Spleen (tissue), 11 donors: ENCODE data around the gene STK38. TPM values are rescaled to one million over a fixed set of nuclear protein-coding genes. Genes with fewer than 3 reads are reported as not detected.

Experiments used
- polyA plus RNA-seq, 3 donors: library from polyadenylated mRNA; stranded (reverse); fragments of 200-250 nt; gene quantifications; one replicate each; pipeline ENCODE4 v1.2.1, GENCODE V29; 2013
- small RNA-seq, 4 donors: library from RNA; depleted of rRNA; stranded (forward); fragments of <200 nt; gene quantifications; one replicate each; pipeline ENCODE3, GENCODE V24; 2016
- total RNA-seq, 7 donors: library from RNA; depleted of rRNA in 3 of 7; stranded (reverse); fragments of >200 nt in 3 of 7; fragmentation: NEBNext Ultra II Directional in 4 of 7; extraction: Animal tissue kit (Norgen Biotek cat#: 25700) in 4 of 7; gene quantifications; one replicate each; pipeline versions ENCODE4 v1.1.0 to v1.2.1, GENCODE V29; 2016 to 2021
- donor health status: healthy with polysubstance abuse.
- donor health status: DM: no; HTN: no; CAD: no; lungs with moderate emphysema.
- donor health status: DM: no; HTN: no; CAD: no.
- donor health status: Bipolar disorder and iron deficiency.
- donor health status: healthy.
- donor health status: DM: no; HTN: no; CAD: no.
- donor health status: DM: yes; HTN: yes; CAD: no.

Gene STK38
- total and polyA plus RNA-seq, 10 donors, result 16.4 to 51.8 (median 34.0) TPM

Small RNA genes lying within 50 kb of the gene (small RNA-seq; reads per million reads assigned to genes)
- 0 reads per million in 4 donors for gene RN7SL502P

Other genes with a start within 250 kb of the STK38 start
- gene BNIP5, start 210.6 kb downstream of the STK38 start, total RNA-seq, result not detected
- under 1 TPM in 1 of 3 donors, not detected in 2; 0.05 TPM for gene BNIP5, start 210.6 kb downstream of the STK38 start, polyA plus RNA-seq
- gene ETV7, start 159.8 kb downstream of the STK38 start, total RNA-seq, result 1 to 10 TPM in 6 of 7 donors, under 1 TPM in 1; 0.51 to 3.2 (median 1.9) TPM
- 1 to 10 TPM; 1.6 to 4.5 (median 2.1) TPM for gene ETV7, start 159.8 kb downstream of the STK38 start, polyA plus RNA-seq
- gene PXT1, start 104.6 kb downstream of the STK38 start, total RNA-seq, result under 1 TPM in 1 of 7 donors, not detected in 6; 0.49 TPM
- not detected for gene PXT1, start 104.6 kb downstream of the STK38 start, polyA plus RNA-seq
- 10 to 100 TPM; 45.5 to 65.9 (median 61.9) TPM for gene KCTD20, start 104.5 kb downstream of the STK38 start, total RNA-seq
- gene KCTD20, start 104.5 kb downstream of the STK38 start, polyA plus RNA-seq, result 10 to 100 TPM; 12.8 to 26.6 (median 14.5) TPM
- gene SRSF3, start 46.9 kb upstream of the STK38 start, total RNA-seq, result 100 to 1,000 TPM in 6 of 7 donors, 10 to 100 TPM in 1; 93.8 to 271 (median 215) TPM
- gene SRSF3, start 46.9 kb upstream of the STK38 start, polyA plus RNA-seq, result 100 to 1,000 TPM; 121 to 224 (median 173) TPM
- gene CDKN1A, start 131.2 kb upstream of the STK38 start, total RNA-seq, result 10 to 100 TPM; 26.5 to 58.5 (median 32.8) TPM
- gene CDKN1A, start 131.2 kb upstream of the STK38 start, polyA plus RNA-seq, result 10 to 100 TPM; 10.7 to 18.4 (median 11.9) TPM
- 1 to 10 TPM in 5 of 7 donors, under 1 TPM in 2; 0.54 to 3.5 (median 1.3) TPM for gene RAB44, start 150.3 kb upstream of the STK38 start, total RNA-seq
- under 1 TPM; 0.06 to 0.26 (median 0.24) TPM for gene RAB44, start 150.3 kb upstream of the STK38 start, polyA plus RNA-seq